Smooth muscle cell of the coronary artery (primary cell): ENCODE data around the gene TOB1. TPM values are rescaled to one million over a fixed set of nuclear protein-coding genes. Genes with fewer than 3 reads are reported as not detected.

Experiments
- total RNA-seq: library from RNA; depleted of rRNA; stranded (reverse); fragments of >200 nt; gene quantifications from 2 replicates; pipeline ENCODE4 v1.2.3, GENCODE V29; 2014; ENCODE audit warnings: low replicate concordance

Gene TOB1
- total RNA-seq = 5.5 and 7.5 TPM in 2 replicates

GRCh38 chr17:50866261-50866949 is at the start of gene TOB1:
Gene TOB1, minus strand, starts transcription at chr17:50866354. Its CDS starts 2,337 bp downstream, at chr17:50864017.

GRCh38 chr17:50835301-50836234 is 30.6 kb downstream of the TOB1 start, which contains the start of gene WFIKKN2:
Gene WFIKKN2, plus strand, starts transcription at chr17:50835586. Its CDS starts 352 bp downstream, at chr17:50835938.

Other genes with a start within 250 kb of the TOB1 start
- 4.0 and 13.6 TPM in 2 replicates for gene ABCC3, start 231.5 kb downstream of the TOB1 start, total RNA-seq
- 18.7 and 20.1 TPM in 2 replicates for gene ANKRD40, start 158.4 kb downstream of the TOB1 start, total RNA-seq
- gene LUC7L3, start 146.8 kb downstream of the TOB1 start, total RNA-seq = 14.2 and 25.9 TPM in 2 replicates
- not detected in 2 replicates for gene ANKRD40CL, start 98.8 kb downstream of the TOB1 start, total RNA-seq
- 0.08 TPM in 1 of 2 replicates, not detected in the other for gene WFIKKN2, start 30.8 kb downstream of the TOB1 start, total RNA-seq